PFSK-1 (cell line): Measurements from ENCODE around the gene PTPRT.

ENCODE experiments used
- FOXP2 ChIP-seq: optimal IDR thresholded peaks from 2 replicates; pipeline ENCODE3; 2011; ENCODE audit warnings: borderline replicate concordance, control low read depth, inconsistent platforms; ENCODE audit not compliant: insufficient read depth; ENCODE audit errors: extremely low read length, extremely low read depth
- POLR2AphosphoS5 ChIP-seq: IDR thresholded peaks from 2 replicates; pipeline ENCODE4 v1.6.1; 2012; ENCODE audit warnings: low read depth, mild to moderate bottlenecking, control low read depth, low read length, moderate library complexity
- REST ChIP-seq, 2 experiments: IDR thresholded peaks; 2 replicates each; pipeline versions ENCODE4 v1.6.1 to v1.8.0; 2011 to 2012; ENCODE audit warnings: low read depth in 2 of 2, low read length in 2 of 2, control low read depth in 1 of 2, inconsistent platforms in 1 of 2, mild to moderate bottlenecking in 1 of 2, moderate library complexity in 1 of 2; ENCODE audit not compliant: insufficient read depth in 1 of 2
- SIN3A ChIP-seq: IDR thresholded peaks from 2 replicates; pipeline ENCODE4 v1.6.1; 2012; ENCODE audit warnings: mild to moderate bottlenecking, low read length, moderate library complexity, borderline replicate concordance; ENCODE audit not compliant: insufficient read depth
- TAF1 ChIP-seq: IDR thresholded peaks from 2 replicates; pipeline ENCODE4 v1.6.1; 2012; ENCODE audit warnings: low read length, control low read depth, borderline replicate concordance; ENCODE audit not compliant: insufficient read depth

PTPRT gene

GRCh38 chr20:42399802-42400201, 789.9 kb downstream of the PTPRT start:
- TF ChIP-seq TAF1 (no peak), SIN3A (no peak), POLR2AphosphoS5 (no peak), FOXP2 (no peak), REST (IDR thresholded peaks at IDR 0.05; ENCODE audit: insufficient read depth in 1 of 2, low read depth in 2 of 2, low read length in 2 of 2) (no peak)

- no peak for TF ChIP-seq TAF1
- no peak for TF ChIP-seq POLR2AphosphoS5
- TF ChIP-seq FOXP2: no peak
- TF ChIP-seq REST (IDR thresholded peaks at IDR 0.05; ENCODE audit: insufficient read depth in 1 of 2, low read depth in 2 of 2, low read length in 2 of 2): no peak
- TF ChIP-seq SIN3A: no peak
These were observed 797.3 kb downstream of the PTPRT start for GRCh38 chr20:42392442-42392841.

- TF ChIP-seq FOXP2 (no peak), SIN3A (no peak), REST (IDR thresholded peaks at IDR 0.05; ENCODE audit: insufficient read depth in 1 of 2, low read depth in 2 of 2, low read length in 2 of 2) (no peak), POLR2AphosphoS5 (no peak), TAF1 (no peak)
These were observed 797.9 kb downstream of the PTPRT start for GRCh38 chr20:42391807-42392206.

GRCh38 chr20:42380287-42380686, 809.4 kb downstream of the PTPRT start:
- TF ChIP-seq REST (IDR thresholded peaks at IDR 0.05; ENCODE audit: insufficient read depth in 1 of 2, low read depth in 2 of 2, low read length in 2 of 2) (no peak), POLR2AphosphoS5 (no peak), FOXP2 (no peak), SIN3A (no peak), TAF1 (no peak)

- TF ChIP-seq REST (IDR thresholded peaks at IDR 0.05; ENCODE audit: insufficient read depth in 1 of 2, low read depth in 2 of 2, low read length in 2 of 2) (no peak), TAF1 (no peak), POLR2AphosphoS5 (no peak), SIN3A (no peak), FOXP2 (no peak)
These were observed 810.3 kb downstream of the PTPRT start for GRCh38 chr20:42379385-42379784.
